Fibroblast of peridontal ligament (primary cell): ENCODE data around the gene ZNF518B.
A peak's percentile ranks its signal among the peaks of the same experiment; 100 is the strongest.

Experiments used
- DNase-seq: peaks from one replicate; pipeline ENCODE4 v3.0.0-alpha.2; 2010; ENCODE audit errors: extremely low read depth

Gene ZNF518B

GRCh38 chr4:10457255-10457801, at the start of gene ZNF518B:
ZNF518B (minus strand) TSS chr4:10457426; CDS start chr4:10446328, 11,098 bp downstream.
- DNase-seq: peak; percentile 45

- DNase-seq: no peak
Measured at GRCh38 chr4:10506077-10506476, 48.9 kb upstream of the ZNF518B start.

GRCh38 chr4:10504570-10505179, 47.4 kb upstream of the ZNF518B start:
- DNase-seq: no peak

GRCh38 chr4:10502717-10503116, 45.5 kb upstream of the ZNF518B start:
- no peak for DNase-seq

GRCh38 chr4:10500776-10501175, 43.5 kb upstream of the ZNF518B start:
- no peak for DNase-seq

- no peak for DNase-seq
Measured at GRCh38 chr4:10496200-10496599, 39.0 kb upstream of the ZNF518B start.

GRCh38 chr4:10495651-10496050, 38.4 kb upstream of the ZNF518B start:
- DNase-seq: no peak

GRCh38 chr4:10492464-10492863, 35.2 kb upstream of the ZNF518B start:
- DNase-seq: no peak

GRCh38 chr4:10491401-10491800, 34.2 kb upstream of the ZNF518B start:
- no peak for DNase-seq

GRCh38 chr4:10490996-10491395, 33.8 kb upstream of the ZNF518B start:
- no peak for DNase-seq

GRCh38 chr4:10482913-10483312, 25.7 kb upstream of the ZNF518B start:
- no peak for DNase-seq

GRCh38 chr4:10480616-10481015, 23.4 kb upstream of the ZNF518B start:
- DNase-seq: no peak

GRCh38 chr4:10478621-10479020, 21.4 kb upstream of the ZNF518B start:
- no peak for DNase-seq

GRCh38 chr4:10470505-10470904, 13.3 kb upstream of the ZNF518B start:
- no peak for DNase-seq

- no peak for DNase-seq
Measured at GRCh38 chr4:10466161-10466560, 8.9 kb upstream of the ZNF518B start.

GRCh38 chr4:10462876-10463275, 5.7 kb upstream of the ZNF518B start:
- no peak for DNase-seq

GRCh38 chr4:10461850-10462400, 4.7 kb upstream of the ZNF518B start:
- DNase-seq: no peak

- DNase-seq: peak; percentile 28
Measured at GRCh38 chr4:10461091-10461849, 4.0 kb upstream of the ZNF518B start.

GRCh38 chr4:10460313-10461047, 3.3 kb upstream of the ZNF518B start:
- no peak for DNase-seq

GRCh38 chr4:10459305-10459704, 2.1 kb upstream of the ZNF518B start:
- no peak for DNase-seq

- DNase-seq: no peak
Measured at GRCh38 chr4:10458177-10458576, 951 bp upstream of the ZNF518B start.

- peak; percentile 43 for DNase-seq
Measured at GRCh38 chr4:10456595-10457254, 501 bp downstream of the ZNF518B start.
